Skeletal muscle satellite cell (primary cell): Measurements from ENCODE around the gene CBFA2T3.

Source experiments
- H3K27me3 ChIP-seq: 2 replicates; pipeline ENCODE4 v1.7.0; 2013; ENCODE audit warnings: low read length; ENCODE audit not compliant: control insufficient read depth, insufficient read depth
- H3K36me3 ChIP-seq: 2 replicates; pipeline ENCODE4 v1.7.0; 2013; ENCODE audit warnings: mild to moderate bottlenecking, control low read depth, low read length; ENCODE audit not compliant: insufficient read depth
- H3K4me1 ChIP-seq: 2 replicates; pipeline ENCODE4 v1.7.0; 2013; ENCODE audit warnings: low read length; ENCODE audit not compliant: control insufficient read depth, insufficient read depth
- H3K4me2 ChIP-seq: 2 replicates; pipeline ENCODE4 v1.7.0; 2013; ENCODE audit warnings: mild to moderate bottlenecking, low read length
- H3K4me3 ChIP-seq: 2 replicates; pipeline ENCODE4 v1.7.0; 2013; ENCODE audit warnings: low read length
- H3K9ac ChIP-seq: 2 replicates; pipeline ENCODE4 v1.7.0; 2013; ENCODE audit warnings: mild to moderate bottlenecking, low read depth, low read length, moderate library complexity
- H3K9me3 ChIP-seq: replicated peaks from 2 replicates; pipeline ENCODE4 v1.7.0; 2013; ENCODE audit warnings: mild to moderate bottlenecking, control low read depth, low read length

CBFA2T3 gene

DNA sequence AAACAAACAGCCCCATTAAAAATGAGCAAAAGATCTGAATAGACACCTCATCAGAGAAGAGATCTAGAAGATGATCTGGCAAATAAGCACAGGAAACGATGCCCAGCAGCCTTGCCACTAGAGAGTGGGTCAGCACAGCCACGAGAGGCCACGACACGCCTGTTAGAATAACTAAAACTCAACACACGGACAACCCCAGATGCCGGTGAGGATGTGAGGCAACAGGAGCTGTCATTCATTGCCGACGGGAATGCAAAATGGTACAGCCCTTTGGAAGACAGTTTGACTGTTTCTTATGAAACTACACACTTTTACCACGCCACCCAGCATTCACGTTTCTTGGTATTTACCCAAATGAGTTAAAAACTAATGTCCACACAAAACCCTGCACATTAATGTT, 31.5 kb downstream of the CBFA2T3 start:
- Histone ChIP-seq H3K9me3 (no peaks in the 10 kb centered on the region), H3K9ac (no peak overlapping the region), H3K4me3 (no peak overlapping the region), H3K4me2 (no peak overlapping the region), H3K4me1 (no peaks in the 10 kb centered on the region), H3K27me3 (peaks cover 66% of the 10 kb centered on the region), H3K36me3 (no peaks in the 10 kb centered on the region)

DNA sequence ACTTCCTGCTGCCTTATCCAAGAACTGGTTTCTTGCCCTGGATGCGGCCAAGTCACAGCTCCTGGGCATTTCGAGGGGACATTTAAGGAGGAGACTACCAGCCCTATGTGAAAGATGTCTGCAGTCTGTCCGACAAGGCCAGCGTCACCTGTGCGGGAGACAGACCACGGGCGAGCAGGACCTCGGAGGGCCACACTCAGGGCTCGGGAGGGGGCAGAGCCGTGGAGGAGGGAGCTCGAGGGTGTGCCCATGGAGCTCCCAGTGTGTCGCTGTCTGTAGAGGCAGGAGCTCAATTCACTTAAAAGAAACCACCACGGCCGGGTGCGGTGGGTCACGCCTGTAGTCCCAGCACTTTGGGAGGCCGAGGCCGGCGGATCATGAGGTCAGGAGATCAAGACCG, 33.3 kb downstream of the CBFA2T3 start:
- H3K36me3 ChIP-seq = no peaks in the 10 kb centered on the region
- H3K9me3 ChIP-seq = no peaks in the 10 kb centered on the region
- H3K9ac ChIP-seq = no peak overlapping the region
- H3K27me3 ChIP-seq = peaks cover 81% of the 10 kb centered on the region
- no peak overlapping the region for H3K4me3 ChIP-seq
- H3K4me1 ChIP-seq = peaks cover 5% of the 10 kb centered on the region
- H3K4me2 ChIP-seq = no peak overlapping the region

DNA sequence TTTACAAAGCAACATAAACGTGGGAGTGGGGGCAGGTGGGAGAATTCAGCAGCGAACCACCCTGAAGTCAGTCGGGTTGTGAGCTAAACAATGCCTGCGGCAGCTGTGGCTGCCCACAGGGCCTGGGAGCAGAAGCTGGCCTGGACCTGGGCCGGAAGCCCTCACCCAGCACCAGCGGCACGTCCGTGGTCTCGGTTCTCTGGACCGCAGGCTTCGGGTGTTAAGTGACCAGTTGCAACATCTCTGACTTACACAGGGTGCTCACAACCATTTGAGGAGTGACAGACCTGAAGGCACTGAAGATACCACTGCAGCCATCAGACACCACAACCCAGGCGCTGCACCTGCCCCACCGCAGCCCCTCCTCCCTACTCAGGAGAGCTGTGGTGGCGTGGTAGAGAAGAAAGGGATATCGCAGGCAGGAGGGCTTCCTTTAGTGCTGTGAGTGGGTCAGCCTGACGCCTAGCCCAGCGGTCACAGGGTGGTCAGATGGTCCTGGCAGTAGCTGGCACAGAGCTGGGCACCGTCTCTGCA, 33.8 kb downstream of the CBFA2T3 start:
- Histone ChIP-seq H3K4me2 (no peak overlapping the region), H3K9ac (no peak overlapping the region), H3K27me3 (peaks cover 81% of the 10 kb centered on the region), H3K4me1 (peaks cover 5% of the 10 kb centered on the region), H3K36me3 (no peaks in the 10 kb centered on the region), H3K4me3 (no peak overlapping the region), H3K9me3 (no peaks in the 10 kb centered on the region)

DNA sequence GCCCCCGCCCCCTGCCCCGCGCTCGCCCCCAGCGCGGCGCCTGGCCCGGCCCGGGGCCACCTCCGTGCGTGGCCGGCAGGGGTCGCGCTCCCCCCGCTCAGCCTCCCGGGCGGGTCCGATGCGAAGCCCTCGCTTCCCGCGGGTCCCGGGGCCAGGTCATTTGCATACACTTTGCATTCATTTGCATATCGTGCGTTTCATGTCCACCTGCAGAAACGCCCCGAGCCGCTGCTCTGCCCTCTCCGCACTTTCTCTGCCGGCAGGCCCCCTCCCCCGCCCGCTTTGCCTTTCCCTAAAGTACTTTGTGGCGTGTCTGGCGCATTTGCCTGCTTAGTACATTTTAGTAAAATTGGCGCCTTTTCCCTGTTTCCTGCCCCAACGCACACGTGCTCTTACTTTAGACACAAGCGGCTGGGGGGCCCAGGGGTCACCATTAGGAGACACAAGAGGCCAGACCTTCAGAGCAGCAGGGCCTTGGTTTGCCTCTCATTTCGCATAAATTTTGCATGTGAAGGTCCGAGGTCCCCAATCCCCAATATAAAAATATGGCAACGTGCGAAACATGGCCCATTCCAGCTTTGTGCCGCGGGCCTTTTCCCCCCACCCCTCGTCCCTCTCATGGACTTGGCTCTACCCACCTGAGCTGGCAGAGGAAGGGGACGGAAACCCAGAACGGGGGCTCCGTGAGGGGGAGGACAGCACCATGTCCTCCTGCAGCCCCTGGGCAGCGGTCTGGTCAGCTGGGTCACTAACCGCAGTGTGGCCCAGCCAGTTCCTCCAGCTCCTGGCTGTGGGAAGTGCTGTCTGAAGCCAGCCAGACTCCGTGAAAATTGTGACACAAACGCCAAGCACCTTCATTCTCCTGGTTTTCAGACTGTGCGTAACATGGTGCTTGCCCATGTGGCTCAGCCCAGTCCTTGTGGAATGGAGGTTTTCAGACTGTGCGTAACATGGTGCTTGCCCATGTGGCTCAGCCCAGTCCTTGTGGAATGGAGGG, 34.8 kb downstream of the CBFA2T3 start:
- Histone ChIP-seq H3K9me3 (no peaks in the 10 kb centered on the region), H3K27me3 (peaks cover 82% of the 10 kb centered on the region), H3K36me3 (no peaks in the 10 kb centered on the region), H3K4me1 (peaks cover 5% of the 10 kb centered on the region), H3K4me3 (no peak overlapping the region), H3K9ac (no peak overlapping the region), H3K4me2 (peak overlapping the region; percentile 61)

DNA sequence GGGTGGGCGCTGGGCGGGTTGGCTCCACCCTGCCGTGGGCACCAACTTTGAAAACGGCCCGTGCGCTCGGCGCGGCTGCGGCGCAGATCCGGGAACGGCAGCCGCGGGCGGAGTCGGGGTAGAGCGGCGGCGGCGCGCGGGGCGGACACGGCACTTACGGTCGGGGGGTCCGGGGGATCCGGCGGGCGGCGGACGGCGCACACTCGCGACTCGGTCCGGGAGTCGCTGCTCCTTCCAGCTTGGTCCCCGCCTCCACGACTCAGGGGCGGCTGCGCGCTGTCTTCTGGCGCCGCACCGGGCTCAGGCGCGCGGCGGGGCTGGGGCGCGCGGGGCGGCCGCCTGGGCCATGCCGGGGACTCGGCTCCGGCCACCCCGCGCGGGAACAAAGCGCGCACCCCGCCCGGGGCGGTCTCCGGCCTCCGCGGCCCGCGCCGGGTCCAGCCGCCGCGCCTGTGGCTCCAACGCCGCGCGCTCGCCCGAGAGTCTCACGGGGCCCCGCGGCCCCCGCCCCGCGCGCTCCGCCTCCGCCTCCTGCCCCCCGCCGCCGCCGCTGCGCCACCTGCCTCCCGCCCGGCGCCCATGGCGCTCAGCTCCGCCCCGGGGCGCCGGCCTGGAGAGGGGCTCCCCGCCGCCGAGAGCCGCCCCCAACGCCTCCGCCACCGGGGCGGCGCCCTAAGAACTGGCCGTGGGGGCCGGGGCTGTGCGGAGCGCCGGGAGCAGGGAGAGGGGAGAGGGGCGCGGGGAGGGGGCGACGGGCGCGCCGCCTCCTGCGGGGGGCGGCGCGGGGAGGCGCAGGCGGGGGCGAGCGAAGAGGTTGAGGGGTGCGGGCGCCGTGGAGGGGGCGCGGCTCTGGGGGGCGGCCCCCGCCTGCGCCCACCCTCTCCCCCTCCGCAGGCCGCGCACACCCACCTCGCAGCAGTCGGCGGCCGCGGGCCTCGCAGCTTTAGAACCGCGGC, 35.9 kb downstream of the CBFA2T3 start:
- H3K36me3 ChIP-seq = no peaks in the 10 kb centered on the region
- no peaks in the 10 kb centered on the region for H3K9me3 ChIP-seq
- H3K4me2 ChIP-seq = peak overlapping the region; percentile 11
- H3K4me3 ChIP-seq = no peak overlapping the region
- peaks cover 83% of the 10 kb centered on the region for H3K27me3 ChIP-seq
- H3K4me1 ChIP-seq = peaks cover 5% of the 10 kb centered on the region
- H3K9ac ChIP-seq = no peak overlapping the region

DNA sequence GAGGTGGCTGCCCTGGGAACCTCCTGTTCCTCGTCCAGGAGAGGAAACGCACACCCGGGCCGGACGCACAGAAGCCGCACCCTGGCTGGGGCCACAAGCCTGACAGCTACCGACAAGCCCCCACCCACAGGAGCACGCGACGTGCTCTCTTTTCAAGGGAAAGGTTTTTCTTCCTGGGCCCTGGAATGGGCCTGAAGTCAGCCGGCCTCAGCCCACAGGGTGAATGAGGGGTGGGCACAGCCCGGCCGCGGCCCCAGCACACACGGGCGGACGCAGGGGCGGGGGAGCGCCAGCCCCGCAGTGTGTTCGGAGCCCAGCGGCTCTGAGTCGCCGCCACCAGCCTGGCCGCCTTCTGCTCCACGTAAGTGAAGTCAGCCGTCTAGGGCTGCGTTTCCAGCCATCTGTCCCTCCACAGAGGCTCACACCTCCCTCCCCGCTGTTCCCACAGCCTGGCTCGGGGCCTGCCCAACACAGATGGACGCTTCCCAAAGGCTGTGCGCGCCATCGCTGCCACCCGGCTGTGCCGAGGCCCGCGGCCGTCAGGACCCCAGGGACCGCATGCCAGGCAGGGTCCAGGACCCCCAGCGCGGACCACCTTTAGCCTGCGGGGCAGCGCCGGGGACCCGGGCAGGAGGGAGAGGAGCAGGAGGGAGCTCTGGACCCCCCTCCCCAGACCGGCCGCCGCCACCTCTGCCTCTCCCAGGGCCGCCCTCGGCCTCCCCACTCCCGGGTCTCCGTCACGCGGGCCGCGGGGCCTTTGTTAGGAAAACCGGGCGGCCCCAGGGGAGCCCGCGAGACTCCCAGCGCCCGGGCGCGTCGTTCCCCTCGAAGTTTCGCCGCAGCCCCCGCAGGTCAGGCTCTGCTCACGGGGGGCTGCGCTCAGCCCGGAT, 36.8 kb downstream of the CBFA2T3 start:
- no peaks in the 10 kb centered on the region for H3K36me3 ChIP-seq
- no peak overlapping the region for H3K4me3 ChIP-seq
- no peak overlapping the region for H3K9ac ChIP-seq
- H3K27me3 ChIP-seq = peaks cover 85% of the 10 kb centered on the region
- H3K4me2 ChIP-seq = peak overlapping the region; percentile 11
- H3K4me1 ChIP-seq = peaks cover 5% of the 10 kb centered on the region
- H3K9me3 ChIP-seq = no peaks in the 10 kb centered on the region

DNA sequence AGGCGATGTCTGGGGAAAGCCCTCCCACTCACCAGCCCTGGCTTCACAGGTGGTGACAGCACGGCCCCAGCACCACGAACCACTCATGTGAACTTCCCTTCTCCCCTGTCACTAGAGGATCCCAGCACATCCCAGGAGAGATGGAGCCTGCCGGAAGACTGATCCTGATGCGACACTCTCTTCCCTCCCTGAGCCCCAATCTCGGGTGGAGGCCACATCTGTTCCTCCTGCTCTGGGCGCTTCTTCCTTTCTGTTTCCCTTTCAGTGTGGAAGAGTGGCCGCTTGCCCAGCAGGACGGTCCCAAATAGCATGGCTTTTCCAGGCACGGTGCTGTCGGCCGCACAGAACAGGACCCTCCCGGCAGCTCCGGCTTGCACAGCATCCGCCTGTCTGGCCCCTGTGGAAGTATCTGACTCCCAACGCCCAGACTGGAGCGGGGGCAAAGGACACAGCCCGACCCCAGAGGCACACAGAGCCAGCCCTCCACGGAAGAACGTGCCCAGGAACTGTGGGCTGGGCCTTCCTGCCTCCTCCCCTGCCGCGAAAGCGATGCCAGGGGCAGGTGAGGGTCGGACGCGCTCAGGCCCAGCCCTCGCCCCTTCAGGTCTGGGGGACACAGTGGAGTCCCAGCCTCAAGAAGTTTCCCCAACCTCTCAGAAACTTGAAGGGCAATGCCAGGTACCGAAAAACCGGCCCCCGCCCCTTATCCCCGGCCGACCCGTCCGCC, 37.6 kb downstream of the CBFA2T3 start:
- Histone ChIP-seq H3K4me3 (no peak overlapping the region), H3K9ac (no peak overlapping the region), H3K4me1 (peaks cover 5% of the 10 kb centered on the region), H3K27me3 (peaks cover 82% of the 10 kb centered on the region), H3K9me3 (no peaks in the 10 kb centered on the region), H3K4me2 (peak overlapping the region; percentile 12), H3K36me3 (no peaks in the 10 kb centered on the region)

DNA sequence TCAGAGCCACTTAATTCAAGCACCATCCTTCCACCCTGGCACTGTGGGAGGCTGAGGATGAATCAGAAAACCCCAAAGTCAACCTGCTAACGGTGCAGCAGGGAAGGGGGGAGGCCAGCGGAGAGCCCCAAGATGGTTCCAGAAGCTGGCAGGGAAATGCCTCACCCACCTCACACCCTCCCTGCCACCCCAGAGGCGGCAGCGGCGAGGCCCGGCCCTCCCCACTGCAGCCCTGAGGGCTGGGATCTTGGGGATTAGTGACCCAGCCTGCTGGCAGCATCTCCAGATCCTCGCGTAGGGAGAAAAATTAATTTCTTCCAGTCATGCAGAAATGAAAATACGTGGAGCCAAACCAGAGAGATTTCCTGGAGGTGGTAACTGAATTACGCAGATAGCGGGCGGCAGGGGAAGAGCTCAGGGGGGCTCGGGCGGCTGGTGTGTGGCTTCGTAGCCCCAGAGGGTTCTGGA, 38.2 kb downstream of the CBFA2T3 start:
- Histone ChIP-seq H3K4me3 (no peak overlapping the region), H3K4me2 (peak overlapping the region; percentile 12), H3K9me3 (no peaks in the 10 kb centered on the region), H3K36me3 (no peaks in the 10 kb centered on the region), H3K27me3 (peaks cover 82% of the 10 kb centered on the region), H3K4me1 (peaks cover 5% of the 10 kb centered on the region), H3K9ac (no peak overlapping the region)

DNA sequence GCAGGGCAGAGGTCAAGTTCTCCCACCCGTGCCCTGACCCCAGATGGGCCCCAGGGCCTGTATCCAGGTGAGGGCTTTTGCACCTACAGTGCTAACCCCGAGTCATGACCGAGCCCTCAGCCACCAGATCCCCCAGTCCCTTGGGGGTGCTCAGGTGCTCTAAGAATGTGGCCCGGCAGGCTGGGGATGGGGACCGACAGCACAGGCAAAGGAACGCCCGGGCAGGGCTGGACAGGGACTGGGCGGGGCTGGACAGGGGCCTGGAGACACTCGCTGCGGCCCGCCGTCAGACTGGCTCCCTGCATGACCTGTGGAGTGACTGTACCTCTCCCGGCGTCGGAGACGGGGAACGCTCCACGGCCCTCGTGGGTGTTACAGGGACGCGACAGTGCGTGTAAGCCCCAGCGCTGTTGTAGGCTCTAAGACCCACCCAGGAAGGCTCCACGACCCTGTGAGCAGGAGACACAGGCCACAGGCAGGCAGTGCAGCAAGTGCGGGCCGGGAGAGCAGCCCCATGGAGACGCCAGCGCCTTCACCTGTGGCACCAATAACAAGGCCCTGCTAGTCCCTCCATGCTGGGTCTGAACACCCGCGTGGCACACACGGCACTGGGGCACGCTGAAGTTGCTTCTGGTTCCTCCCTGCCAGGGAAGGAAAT, 38.8 kb downstream of the CBFA2T3 start:
- peaks cover 5% of the 10 kb centered on the region for H3K4me1 ChIP-seq
- H3K36me3 ChIP-seq = no peaks in the 10 kb centered on the region
- H3K27me3 ChIP-seq = peaks cover 77% of the 10 kb centered on the region
- H3K9me3 ChIP-seq = no peaks in the 10 kb centered on the region
- no peak overlapping the region for H3K4me2 ChIP-seq
- no peak overlapping the region for H3K4me3 ChIP-seq
- H3K9ac ChIP-seq = no peak overlapping the region

DNA sequence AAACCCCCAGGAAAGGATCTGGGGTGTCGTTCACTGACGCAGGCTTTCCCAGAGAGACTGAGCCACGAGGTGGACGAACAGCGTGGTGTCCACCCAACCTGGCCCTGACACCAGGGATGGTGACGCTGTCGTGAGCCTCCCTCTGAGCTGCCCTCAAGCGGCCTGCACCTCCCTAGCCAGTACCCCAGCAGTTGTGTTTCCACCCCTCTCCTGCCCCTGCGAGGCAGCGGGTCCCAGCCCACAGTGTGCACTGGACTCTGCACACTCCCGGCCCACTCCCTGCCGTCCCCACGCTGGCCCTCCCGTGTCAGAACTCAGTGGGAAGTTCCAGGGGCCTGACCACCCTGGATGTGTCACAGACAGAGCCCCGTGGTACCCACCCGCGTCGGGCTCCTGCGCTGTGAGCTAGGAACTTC, 39.8 kb downstream of the CBFA2T3 start:
- Histone ChIP-seq H3K27me3 (peaks cover 66% of the 10 kb centered on the region), H3K9me3 (no peaks in the 10 kb centered on the region), H3K4me2 (no peak overlapping the region), H3K36me3 (no peaks in the 10 kb centered on the region), H3K4me3 (no peak overlapping the region), H3K9ac (no peak overlapping the region), H3K4me1 (peaks cover 5% of the 10 kb centered on the region)
